GM12892 (cell line): Measurements from ENCODE around the gene SLC13A3.

Experiments
- POLR2A ChIP-seq: IDR thresholded peaks from 2 replicates; pipeline ENCODE4 v1.6.1; 2011; ENCODE audit warnings: low read depth, low read length, control low read depth
- POLR2AphosphoS5 ChIP-seq: IDR thresholded peaks from 2 replicates; pipeline ENCODE4 v1.6.1; 2011; ENCODE audit warnings: low read depth, low read length, control low read depth

- TF ChIP-seq POLR2A (no peak), POLR2AphosphoS5 (no peak)
Observed at GRCh38 chr20:46595933-46596332, 55.3 kb downstream of the SLC13A3 start.
